Germinal center (tissue), 1 donor: ENCODE measurements around the gene KDM6B.

Source experiments
- DNase-seq: peaks from one replicate; pipeline ENCODE4 v3.0.0; 2012; ENCODE audit warnings: mixed read lengths, low spot score

Gene KDM6B

DNA sequence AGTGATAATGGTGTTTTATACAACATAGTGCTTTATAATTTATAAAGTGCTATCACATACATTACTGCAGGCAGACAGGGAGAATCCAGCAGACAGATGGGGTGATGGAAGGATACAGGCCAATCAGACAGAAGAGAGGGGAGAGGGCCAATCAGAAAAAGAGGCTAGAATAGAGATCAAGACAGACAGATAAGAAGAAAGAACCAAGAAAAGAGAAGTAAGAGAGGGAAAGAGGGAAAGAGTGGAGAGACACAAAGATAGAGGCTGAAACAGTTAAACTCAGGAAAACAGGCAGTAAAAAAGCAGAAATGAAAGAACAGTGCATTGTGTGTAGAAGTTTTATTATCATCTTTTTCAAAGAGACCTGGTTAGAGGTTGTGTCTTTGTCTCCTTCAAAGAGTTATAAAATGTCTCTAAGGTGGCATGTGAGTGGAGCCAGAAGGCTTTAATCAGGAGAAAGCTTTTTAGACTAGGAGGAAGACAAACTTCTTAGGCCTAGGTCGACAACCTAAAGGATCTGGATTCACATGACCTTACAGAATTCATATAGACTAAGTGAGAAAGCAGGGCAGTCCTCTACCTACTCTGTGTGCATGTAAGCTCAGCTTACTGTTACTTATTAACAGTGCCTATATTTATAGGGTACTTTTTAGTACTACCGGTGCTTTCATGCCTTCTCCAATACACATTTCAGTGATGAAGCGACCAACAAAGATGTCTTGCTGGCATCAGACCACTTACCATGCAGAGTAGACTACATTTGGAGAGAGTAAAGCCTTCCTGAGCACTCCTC is 46.3 kb downstream of the KDM6B start:
- DNase-seq, result no peak

DNA sequence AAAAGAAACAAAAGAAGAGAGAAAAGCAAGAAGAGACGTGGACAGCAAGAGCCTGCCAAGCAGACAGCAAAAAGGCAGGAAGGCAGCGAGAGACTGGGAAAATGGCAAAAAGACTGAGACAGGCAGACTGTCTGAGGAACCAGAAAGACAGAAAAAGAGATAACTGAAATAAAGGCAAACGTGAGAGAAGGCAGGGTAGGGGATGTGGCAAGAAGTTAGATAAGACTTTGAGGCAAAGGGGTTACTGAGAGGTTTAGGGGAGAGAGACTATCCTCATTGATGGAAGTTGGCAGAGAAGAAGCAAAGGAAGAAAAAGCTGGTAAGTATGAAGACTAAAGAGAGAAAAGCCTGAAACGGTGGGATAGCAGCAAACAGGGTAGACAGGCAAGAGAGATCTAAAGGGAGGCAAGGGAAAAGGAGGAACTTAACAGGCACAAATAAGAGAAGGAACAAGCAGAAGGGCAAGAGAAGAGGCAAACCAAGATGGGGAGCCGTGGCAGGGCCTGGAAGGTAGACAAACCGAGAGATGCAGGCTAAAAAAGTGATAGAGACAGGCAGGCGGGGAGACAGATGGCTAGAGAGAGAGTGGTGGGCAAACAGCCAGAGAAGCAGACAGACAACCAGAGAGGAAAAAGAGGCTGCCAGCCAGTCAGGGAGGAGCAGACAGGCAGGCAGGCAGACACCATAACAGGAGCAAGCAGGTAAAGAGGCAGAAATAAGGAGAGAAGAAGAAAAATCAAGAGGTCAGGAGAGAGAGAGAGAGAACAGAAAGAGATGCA is 47.4 kb downstream of the KDM6B start:
- no peak for DNase-seq

DNA sequence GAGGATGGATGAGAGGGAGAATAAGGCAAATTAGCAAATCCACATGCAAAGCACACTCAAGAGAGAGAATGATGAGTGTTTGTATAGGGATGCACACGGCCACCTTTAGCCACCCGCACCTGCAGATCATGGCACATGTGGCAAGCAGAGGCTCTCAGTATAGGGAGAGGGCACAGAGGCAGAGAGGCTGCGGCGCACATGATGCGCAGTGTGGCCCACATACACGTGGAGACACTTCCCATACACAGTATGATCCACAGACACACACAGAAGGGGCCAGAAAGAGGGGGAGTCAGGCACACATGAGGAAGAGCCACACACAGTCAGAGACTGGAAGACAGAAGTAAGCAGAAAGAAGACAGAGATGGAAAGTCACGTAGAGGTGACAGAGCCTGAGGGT is 48.1 kb downstream of the KDM6B start:
- no peak for DNase-seq

- no peak for DNase-seq
Observed at GRCh38 chr17:7882629-7883028, 48.6 kb downstream of the KDM6B start.
